ENCODE measurements around the gene NEK4.

NEK4 gene

DNA sequence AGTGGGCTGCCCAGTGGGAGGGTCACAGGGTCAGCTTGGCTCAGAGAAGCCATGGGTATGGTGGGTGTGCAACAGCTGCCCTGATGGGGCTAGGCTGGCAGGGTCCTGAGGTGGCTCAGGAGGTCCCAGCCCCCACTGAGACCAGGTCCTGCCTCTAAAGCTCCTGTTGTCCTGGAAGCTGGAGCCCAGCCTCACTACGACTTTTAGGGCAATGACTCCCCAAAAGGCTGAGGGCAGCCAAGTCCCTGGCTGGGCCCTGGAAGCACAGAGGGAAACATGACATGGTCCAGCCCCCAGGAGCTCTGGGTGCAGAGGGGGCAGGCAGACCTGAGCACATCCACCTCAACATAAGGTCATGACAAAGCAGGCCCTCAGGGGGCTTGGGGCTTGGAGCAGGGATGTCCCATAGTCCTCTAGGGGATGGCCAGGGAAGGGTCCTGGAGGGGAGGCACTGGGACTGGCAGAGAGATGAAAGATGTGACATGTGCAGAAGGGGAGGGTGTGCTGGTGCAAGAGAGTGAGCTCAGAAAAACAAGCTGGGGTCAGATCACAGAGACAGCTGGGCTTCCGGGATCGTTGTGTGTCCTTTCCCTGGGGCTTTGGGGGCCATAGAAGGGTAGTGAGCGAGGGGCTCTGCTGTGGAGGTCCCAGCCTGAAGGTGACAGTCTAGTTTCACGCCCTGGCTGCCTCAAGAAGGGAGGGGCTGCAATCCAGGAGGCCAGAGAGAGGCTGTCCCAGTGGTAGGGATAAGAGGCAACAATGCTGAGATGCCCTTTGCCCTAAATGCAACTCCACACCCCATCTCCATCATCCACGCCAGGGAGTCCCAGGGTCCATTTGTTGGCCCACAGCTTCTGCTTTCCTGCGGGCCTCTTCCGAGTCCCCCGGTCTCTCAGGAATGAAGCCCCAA lies 23.2 kb upstream of the NEK4 start:
- no peak overlapping the region for H3K4me3 ChIP-seq (ENCODE audit: low read depth, low read length)
- no peak for DNase-seq (ENCODE audit: low read depth)
- TF ChIP-seq, protein P1, sequence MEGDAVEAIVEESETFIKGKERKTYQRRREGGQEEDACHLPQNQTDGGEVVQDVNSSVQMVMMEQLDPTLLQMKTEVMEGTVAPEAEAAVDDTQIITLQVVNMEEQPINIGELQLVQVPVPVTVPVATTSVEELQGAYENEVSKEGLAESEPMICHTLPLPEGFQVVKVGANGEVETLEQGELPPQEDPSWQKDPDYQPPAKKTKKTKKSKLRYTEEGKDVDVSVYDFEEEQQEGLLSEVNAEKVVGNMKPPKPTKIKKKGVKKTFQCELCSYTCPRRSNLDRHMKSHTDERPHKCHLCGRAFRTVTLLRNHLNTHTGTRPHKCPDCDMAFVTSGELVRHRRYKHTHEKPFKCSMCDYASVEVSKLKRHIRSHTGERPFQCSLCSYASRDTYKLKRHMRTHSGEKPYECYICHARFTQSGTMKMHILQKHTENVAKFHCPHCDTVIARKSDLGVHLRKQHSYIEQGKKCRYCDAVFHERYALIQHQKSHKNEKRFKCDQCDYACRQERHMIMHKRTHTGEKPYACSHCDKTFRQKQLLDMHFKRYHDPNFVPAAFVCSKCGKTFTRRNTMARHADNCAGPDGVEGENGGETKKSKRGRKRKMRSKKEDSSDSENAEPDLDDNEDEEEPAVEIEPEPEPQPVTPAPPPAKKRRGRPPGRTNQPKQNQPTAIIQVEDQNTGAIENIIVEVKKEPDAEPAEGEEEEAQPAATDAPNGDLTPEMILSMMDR (conservative IDR thresholded peaks at IDR 0.05; ENCODE audit: low read depth, low read length) = no peak

DNA sequence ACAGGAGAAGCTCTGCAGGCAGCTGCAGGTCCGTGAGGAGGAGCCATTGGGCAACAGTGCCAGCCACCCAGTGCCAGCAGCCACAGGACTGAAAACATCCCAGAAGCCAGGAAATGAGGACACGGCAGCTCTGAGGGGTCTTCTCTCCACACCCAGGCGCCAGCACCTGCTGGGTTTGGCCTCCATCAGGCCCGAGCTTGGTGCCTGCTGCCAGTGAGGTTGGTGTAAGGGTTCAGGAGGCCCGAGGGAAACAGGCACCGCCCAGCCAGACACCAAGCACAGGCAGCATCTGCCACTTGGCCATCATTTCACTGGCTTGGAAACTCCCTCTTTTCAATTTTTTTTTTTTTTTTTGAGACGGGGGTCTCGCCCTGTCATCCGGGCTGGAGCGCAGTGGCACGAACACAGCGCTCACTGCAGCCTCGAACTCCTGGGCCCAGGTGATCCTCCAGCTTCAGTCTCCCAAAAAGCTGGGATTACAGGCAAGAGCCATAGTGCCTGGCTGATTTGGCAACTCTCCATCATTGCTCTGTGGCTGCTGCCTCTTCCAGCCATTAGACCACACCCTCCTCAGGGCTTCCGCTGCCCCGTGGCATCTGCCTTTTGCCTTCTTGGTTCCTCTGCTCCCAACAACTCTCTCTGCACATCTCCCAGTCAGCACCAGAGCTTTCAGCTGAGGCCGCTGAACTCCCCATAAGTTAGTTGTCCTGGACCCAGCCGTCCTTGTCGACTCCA lies 22.4 kb upstream of the NEK4 start:
- no peak overlapping the region for H3K4me3 ChIP-seq (ENCODE audit: low read depth, low read length)
- DNase-seq (ENCODE audit: low read depth) = no peak
- TF ChIP-seq, protein P1 (conservative IDR thresholded peaks at IDR 0.05; ENCODE audit: low read depth, low read length) = no peak

DNA sequence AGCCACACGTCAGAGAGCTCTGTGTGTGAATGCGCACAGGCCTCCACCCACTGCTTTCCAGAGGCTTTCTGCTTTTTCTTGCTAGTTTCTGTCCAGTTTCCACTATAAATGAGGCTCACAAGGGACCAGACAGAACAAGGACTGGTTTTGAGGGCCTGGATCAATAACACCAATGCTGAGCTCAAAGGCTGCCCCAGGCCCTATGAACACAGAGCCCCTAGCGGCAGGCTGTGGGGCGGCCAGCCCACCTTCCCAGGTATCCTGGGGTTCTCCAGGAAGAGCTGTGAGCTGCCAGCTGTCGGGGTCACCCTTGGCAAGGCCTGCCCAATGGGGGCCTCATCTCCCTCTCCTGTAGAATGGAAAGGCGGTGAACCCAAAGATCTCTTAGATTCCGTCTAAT lies 21.7 kb upstream of the NEK4 start:
- no peak for DNase-seq (ENCODE audit: low read depth)
- TF ChIP-seq, protein P1 (conservative IDR thresholded peaks at IDR 0.05; ENCODE audit: low read depth, low read length) = peak; percentile 17
- H3K4me3 ChIP-seq (ENCODE audit: low read depth, low read length) = no peak overlapping the region

DNA sequence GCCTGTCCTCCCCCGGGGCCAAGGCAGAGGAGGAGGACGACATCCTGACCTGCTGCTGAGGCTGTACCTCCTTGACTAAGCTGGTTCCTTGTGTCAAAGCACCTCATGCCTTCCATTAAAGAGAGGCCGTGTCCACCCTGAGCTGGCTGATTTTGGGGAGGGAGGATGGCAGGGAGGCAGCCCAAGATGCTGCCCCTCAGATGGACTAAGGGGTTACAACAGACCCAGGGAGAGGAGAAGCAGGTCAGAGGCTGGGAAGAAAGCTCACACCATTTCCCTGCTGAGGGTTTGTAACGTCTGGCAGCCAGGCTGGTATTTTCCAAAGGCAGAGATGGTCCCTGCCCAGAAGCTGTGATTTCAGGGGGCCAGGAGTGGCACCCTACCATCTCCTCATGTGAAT lies 21.2 kb upstream of the NEK4 start:
- TF ChIP-seq, protein P1 (conservative IDR thresholded peaks at IDR 0.05; ENCODE audit: low read depth, low read length) = no peak
- H3K4me3 ChIP-seq (ENCODE audit: low read depth, low read length) = no peak overlapping the region
- no peak for DNase-seq (ENCODE audit: low read depth)

DNA sequence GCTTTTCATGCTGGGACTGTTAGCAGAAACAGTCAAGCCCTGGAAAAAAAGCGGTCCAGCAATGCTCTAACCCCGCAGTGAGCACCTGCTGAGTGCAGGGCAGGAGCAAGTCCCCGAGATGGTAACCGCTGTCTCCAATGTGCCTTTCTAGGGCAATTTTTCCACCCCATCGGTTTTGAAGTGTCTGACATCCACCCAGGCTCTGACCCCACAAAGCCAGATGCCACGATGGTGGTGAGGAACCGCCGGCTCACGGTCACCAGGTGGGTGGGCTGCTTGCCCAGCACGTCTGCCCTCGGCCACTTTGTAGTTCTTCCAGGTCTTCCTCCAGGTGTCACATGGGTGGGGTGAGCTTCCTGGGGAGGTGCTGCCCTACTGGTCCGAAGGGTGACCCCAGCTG lies 20.6 kb upstream of the NEK4 start:
- TF ChIP-seq, protein P1 (conservative IDR thresholded peaks at IDR 0.05; ENCODE audit: low read depth, low read length) = no peak
- no peak for DNase-seq (ENCODE audit: low read depth)
- H3K4me3 ChIP-seq (ENCODE audit: low read depth, low read length) = no peak overlapping the region

DNA sequence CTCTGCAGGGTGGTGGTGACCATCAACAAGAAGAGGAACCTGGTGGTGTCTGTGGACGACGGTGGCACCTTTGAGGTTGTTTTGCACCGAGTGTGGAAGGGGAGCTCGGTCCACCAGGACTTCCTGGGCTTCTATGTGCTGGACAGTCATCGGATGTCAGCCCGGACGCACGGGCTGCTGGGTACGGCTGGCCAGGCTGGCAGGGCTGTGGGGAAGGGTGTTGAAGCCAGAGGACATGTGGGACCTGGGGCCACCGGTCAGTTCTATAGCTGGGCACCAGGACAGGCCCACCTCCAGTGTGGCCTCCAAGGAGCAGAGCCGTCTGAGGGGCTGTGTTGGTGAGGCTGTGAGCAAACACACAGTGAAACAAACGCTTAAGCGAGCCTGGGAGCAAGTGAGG lies 20.0 kb upstream of the NEK4 start:
- no peak for DNase-seq (ENCODE audit: low read depth)

More for the DNA sequence above, 20.0 kb upstream of the NEK4 start:
- H3K4me3 ChIP-seq (ENCODE audit: low read depth, low read length) = no peak overlapping the region
- TF ChIP-seq, protein P1 (conservative IDR thresholded peaks at IDR 0.05; ENCODE audit: low read depth, low read length) = no peak
